ENCODE results near the gene COL6A3.

- TF ChIP-seq CTCF (IDR thresholded peaks at IDR 0.05): no peak
- no peak for TF ChIP-seq POLR2AphosphoS5 (IDR thresholded peaks at IDR 0.05)
- no peak for TF ChIP-seq POLR2A (IDR thresholded peaks at IDR 0.05)
Measured at GRCh38 chr2:237278568-237278967, 135.4 kb downstream of the COL6A3 start.

All from prostate gland (tissue), 2 donors.